ENCODE results near the gene LYZL1.
"Not testable (repeated sequence)": the region's sequence is repeated elsewhere in the genome, so short reads cannot be mapped to it uniquely, and the experiment has no call there.

LYZL1 gene

GRCh38 chr10:29304995-29305335 is 16.1 kb downstream of the LYZL1 start:
- no peak for DNase-seq (ENCODE audit: extremely low read depth in 1 of 2, low read depth in 1 of 2)

- DNase-seq (ENCODE audit: extremely low read depth in 1 of 2, low read depth in 1 of 2), result no peak
Measured at GRCh38 chr10:29306688-29307087, 17.8 kb downstream of the LYZL1 start.

GRCh38 chr10:29308142-29308541 is 19.3 kb downstream of the LYZL1 start:
- not testable (repeated sequence) for DNase-seq (ENCODE audit: extremely low read depth in 1 of 2, low read depth in 1 of 2)

GRCh38 chr10:29309465-29309864 is 20.6 kb downstream of the LYZL1 start:
- DNase-seq (ENCODE audit: extremely low read depth in 1 of 2, low read depth in 1 of 2), result no peak

- DNase-seq (ENCODE audit: extremely low read depth in 1 of 2, low read depth in 1 of 2), result not testable (repeated sequence)
Measured at GRCh38 chr10:29310463-29310862, 21.6 kb downstream of the LYZL1 start.

DNA sequence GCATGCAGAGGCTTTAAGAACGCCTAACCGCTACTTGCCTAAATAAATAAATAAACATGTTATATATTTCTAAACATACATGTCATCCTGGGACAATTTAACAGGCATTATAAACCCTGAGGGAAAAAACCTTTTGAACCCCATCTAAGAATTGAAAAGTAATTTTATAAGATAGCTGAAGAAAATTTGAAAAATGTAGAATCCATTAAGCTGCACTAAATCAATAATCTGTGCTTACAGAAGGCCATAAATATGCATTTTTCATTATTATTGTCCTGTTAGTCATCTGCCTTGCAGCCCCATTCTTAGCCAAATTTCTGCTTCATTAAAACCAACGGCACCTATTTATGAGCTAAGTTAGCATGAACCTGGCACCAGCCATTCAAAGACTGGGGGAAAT is 24.2 kb downstream of the LYZL1 start:
- no peak for DNase-seq (ENCODE audit: extremely low read depth in 1 of 2, low read depth in 1 of 2)

DNA sequence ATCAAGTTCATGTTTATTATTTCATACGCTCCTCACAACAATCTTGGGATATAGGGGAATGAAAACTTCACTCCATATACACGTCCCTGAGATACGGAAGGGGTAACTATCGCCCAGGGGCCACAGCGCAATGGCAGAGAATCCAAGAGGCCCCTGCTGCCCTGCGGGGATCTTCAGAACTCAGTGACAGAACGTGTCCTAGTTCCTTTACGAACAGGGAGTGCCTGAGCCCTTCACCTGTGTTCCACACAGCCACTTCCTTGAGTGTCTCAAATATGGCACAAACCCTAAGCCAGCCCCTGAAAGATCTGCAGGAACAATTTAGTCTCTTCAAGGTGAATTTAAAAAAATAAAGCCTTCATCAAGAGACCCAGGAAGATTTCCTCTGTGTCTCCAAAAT is 25.9 kb downstream of the LYZL1 start:
- DNase-seq (ENCODE audit: extremely low read depth in 1 of 2, low read depth in 1 of 2), result no peak

DNA sequence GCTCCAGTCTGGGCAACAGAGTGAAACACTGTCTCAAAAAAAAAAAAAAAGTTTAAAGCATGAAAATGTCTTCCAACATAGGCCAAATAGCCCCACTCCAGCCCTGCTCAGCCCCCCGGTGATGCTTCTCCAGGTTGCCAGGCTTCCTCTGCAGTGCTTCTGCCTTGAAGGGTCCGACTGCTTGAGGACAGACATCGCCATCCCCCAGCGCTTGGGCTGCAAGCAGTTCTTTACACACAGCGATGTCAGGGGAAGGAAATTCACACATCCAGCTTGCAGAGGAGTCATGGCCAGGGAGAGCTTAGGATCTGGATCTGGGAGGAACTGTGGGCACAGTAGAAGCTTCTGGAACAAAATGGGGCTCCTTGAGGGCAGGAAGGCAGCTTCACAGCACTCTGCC is 26.9 kb downstream of the LYZL1 start:
- no peak for DNase-seq (ENCODE audit: extremely low read depth in 1 of 2, low read depth in 1 of 2)

DNA sequence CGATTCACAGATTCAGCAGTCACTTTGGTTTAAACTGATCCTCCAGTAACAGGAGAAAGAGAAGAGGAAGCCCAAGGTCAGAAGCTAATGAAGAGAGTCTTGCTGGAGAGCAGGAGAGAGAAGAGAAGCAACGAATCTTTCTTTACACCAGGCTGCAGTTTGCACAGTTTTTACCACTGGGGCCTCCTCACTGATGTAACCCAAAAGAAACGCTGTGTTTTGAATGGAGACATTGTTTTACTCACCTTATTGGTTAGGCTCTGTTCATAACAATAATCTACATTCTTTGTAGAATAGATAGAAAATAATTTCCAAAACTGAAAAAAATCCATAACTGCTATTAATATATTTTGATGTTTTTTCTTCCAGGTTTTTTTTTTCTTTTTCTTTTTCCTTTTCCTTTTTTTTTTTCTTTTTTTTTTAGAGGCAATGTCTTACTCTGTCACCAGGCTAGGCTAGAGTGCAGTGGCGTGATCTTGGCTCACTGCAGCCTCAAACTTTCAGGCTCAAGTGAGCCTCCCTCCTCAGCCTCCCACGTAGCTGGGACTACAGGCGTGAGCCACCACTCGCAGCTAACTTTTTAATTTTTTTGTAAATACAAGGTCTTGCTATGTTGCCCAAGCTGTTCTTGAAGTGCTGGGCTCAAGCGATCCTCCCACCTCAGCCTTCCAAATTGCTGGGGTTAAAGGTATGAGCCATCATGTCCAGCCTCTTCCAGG is 27.6 kb downstream of the LYZL1 start:
- DNase-seq (ENCODE audit: extremely low read depth in 1 of 2, low read depth in 1 of 2), result no peak

GRCh38 chr10:29317027-29317420 is 28.2 kb downstream of the LYZL1 start:
- no peak for DNase-seq (ENCODE audit: extremely low read depth in 1 of 2, low read depth in 1 of 2)

DNA sequence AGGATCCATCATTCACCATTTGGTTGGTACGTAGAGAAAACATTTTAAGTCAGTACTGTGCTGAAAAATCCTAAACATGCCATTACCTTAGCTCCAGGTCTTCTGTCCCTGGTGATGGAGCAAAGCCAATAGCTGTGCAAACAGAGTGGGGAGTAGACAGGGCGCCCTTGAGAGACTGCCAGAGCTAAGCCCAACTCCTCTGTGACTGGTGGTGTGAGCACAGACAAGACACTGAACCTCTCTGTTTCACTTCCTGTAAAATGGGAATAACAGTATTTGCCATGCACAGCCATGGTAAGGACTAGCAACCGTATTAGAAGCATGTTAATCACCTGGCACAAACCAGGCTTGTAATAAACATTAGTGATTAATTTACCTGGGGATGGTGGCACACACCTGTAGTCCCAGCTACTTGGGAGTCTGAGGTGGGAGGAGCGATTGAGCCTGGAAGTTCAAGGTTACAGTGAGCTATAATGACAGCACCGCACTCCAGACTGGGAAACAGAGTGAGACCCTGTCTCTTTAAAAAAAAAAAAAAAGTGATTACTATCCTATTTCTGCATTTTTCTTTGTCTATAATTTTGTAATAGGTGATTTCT is 28.7 kb downstream of the LYZL1 start:
- DNase-seq (ENCODE audit: extremely low read depth in 1 of 2, low read depth in 1 of 2), result no peak

- not testable (repeated sequence) for DNase-seq (ENCODE audit: extremely low read depth in 1 of 2, low read depth in 1 of 2)
Measured at GRCh38 chr10:29318141-29319071, 29.5 kb downstream of the LYZL1 start.

- no peak for DNase-seq (ENCODE audit: extremely low read depth in 1 of 2, low read depth in 1 of 2)
Measured at GRCh38 chr10:29319205-29319781, 30.4 kb downstream of the LYZL1 start.

- DNase-seq (ENCODE audit: extremely low read depth in 1 of 2, low read depth in 1 of 2), result not testable (repeated sequence)
Measured at GRCh38 chr10:29320680-29321121, 31.8 kb downstream of the LYZL1 start.

- no peak for DNase-seq (ENCODE audit: extremely low read depth in 1 of 2, low read depth in 1 of 2)
Measured at GRCh38 chr10:29321656-29322055, 32.8 kb downstream of the LYZL1 start.

GRCh38 chr10:29322918-29323317 is 34.0 kb downstream of the LYZL1 start:
- no peak for DNase-seq (ENCODE audit: extremely low read depth in 1 of 2, low read depth in 1 of 2)

- no peak for DNase-seq (ENCODE audit: extremely low read depth in 1 of 2, low read depth in 1 of 2)
Measured at GRCh38 chr10:29323367-29323766, 34.5 kb downstream of the LYZL1 start.

- DNase-seq (ENCODE audit: extremely low read depth in 1 of 2, low read depth in 1 of 2), result no peak
Measured at GRCh38 chr10:29324220-29324841, 35.5 kb downstream of the LYZL1 start.

DNA sequence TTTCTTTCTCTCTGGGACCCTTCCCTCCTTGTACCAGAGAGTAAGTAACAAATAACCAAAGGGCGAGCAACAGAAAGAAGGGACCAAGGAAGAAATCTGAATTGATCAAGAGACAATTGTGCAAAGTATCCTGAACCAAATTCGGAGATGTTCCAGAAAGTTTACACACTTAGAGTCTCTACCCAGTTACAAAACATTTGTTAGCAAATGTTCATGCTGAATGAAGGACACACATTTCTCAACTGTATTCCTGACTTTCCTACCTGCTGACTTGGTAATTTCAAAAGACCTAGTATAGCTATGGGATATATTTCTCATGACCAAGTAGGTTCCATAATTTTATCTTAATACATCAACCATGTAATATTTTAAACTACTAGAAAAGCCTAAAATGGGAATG is 37.4 kb downstream of the LYZL1 start:
- no peak for DNase-seq (ENCODE audit: extremely low read depth in 1 of 2, low read depth in 1 of 2)

- DNase-seq (ENCODE audit: extremely low read depth in 1 of 2, low read depth in 1 of 2), result no peak
Measured at GRCh38 chr10:29326886-29327745, 38.2 kb downstream of the LYZL1 start.

Measured in activated CD8-positive, alpha-beta memory T cell treated with anti-CD3 and anti-CD28 coated beads for 1 hour (primary cell).